Stimulated activated CD8-positive, alpha-beta memory T cell treated with anti-CD3 and anti-CD28 coated beads, Interleukin-12 subunit alpha, Interleukin-12 subunit beta, amount 100 ng/mL, for 24 hours (primary cell): ENCODE measurements around the gene FRAS1.
"Not testable (repeated sequence)": the region's sequence is repeated elsewhere in the genome, so short reads cannot be mapped to it uniquely, and the experiment has no call there.

ENCODE experiments used
- DNase-seq: peaks from one replicate; pipeline ENCODE4 v3.0.0-alpha.2; 2020; ENCODE audit errors: extremely low read depth

FRAS1 gene

GRCh38 chr4:78325271-78326157, 268.4 kb downstream of the FRAS1 start:
- no peak for DNase-seq

DNA sequence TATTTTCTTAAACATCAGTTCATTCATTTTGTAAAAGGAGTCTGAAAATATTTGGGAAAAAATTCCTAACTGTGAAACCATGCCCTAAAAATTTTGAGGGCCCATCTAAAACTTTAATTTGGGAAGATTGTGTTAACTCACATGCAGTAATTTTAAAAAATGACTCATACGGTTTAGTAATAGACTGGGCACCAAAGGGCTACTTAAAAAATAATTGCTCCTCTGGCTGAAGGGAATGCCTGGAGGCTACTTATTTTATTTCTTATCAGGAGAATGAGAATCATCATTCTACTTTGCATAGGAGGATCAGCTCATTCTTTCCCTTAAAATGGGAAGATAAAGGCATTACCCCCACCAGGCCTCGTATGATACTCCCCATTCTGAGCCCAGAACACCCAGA, 271.5 kb downstream of the FRAS1 start:
- DNase-seq = not testable (repeated sequence)

DNA sequence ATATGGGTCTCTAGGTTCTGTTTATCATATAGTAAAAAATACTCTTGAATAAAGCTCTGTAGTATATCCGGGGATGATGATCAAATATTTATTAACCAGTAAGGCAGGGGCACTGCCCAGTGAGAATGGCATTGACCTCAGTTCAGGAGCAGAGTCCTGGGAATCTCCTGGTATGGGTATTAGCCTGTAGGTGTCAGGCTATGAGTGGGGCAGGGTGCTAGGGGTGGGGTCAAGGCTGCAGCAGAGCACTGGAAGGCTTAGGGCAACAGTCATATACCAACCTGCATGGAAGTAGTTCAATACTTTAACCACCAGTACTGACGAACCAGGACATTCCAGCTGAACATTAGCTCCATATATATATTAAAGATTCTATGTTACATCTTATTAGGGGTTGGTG, 274.1 kb downstream of the FRAS1 start:
- no peak for DNase-seq

DNA sequence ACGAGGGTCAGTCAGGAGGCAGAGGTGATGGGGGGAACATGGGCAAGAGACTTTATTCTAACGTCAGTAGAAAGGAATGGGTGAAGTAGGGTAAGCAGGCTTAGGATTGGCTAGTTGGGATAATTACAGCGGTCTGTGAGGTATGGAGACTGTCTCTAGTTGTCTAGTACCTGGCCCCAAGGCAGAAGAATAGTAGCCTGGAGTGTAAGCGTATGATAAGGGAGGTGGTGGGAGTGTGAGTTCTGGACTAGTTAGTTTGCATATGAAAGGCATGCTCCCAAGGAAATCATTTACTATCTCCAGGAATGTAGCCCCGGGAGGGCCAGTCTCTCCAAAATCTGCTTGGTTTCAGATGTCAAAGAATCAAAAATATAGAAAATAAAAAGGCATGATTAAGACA, 274.8 kb downstream of the FRAS1 start:
- DNase-seq = no peak

DNA sequence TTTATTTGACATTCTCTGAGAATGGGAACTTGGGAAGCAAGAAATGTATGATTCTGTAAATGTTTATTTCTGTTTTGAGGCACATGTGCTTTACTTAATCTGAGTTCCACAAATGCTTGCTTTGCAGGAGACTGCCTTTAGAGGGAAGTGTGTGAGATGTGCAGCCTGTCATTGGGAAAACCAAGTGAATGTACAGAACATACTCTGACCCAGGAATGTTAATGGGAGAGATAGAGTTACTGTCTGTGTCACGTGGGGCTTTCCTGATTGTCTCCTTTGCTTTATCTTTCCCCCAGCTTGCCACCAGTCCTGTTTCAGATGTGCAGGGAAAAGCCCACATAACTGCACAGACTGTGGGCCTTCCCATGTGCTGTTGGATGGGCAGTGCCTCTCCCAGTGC, 275.9 kb downstream of the FRAS1 start:
- no peak for DNase-seq

DNA sequence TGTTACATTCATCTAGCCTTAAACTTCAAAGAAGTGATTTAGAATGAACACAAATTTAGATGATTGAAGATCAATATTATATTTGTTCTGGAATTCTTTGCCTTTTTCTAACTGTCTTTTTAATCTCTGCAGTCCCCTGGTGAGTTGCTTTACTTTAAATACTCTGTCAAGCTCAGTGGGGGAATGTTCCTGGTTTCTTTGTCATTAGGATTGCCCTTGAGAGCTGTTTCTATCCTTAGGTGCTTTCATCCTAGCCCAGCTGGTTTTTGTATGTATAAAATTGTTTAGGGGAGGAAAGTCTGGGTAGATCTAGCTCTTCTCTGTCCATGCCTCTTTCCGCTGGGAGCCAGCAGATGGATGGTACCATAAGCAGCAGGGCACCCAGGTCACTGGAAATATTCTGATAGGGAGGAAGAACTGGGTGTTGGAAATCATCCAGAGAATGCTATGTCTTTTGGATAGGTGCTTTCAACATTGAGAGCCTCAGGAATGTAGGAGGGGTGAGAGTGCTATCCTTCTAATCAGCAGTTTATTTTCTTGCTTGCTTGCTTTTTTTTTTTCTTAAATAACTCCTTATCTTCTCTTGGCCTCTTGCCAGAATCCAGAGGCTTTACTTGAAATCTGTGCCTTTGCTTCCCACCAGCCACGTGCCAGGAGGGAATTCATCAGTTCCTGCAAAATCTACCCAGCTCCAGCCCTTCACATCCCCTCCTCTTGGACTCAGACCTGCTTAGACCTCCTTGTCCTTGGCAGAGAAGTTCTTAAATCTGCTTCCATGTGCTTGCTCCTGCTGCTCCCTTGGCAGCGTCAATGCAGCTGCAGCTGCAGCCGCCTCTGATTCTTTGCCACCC, 279.2 kb downstream of the FRAS1 start:
- DNase-seq = no peak

DNA sequence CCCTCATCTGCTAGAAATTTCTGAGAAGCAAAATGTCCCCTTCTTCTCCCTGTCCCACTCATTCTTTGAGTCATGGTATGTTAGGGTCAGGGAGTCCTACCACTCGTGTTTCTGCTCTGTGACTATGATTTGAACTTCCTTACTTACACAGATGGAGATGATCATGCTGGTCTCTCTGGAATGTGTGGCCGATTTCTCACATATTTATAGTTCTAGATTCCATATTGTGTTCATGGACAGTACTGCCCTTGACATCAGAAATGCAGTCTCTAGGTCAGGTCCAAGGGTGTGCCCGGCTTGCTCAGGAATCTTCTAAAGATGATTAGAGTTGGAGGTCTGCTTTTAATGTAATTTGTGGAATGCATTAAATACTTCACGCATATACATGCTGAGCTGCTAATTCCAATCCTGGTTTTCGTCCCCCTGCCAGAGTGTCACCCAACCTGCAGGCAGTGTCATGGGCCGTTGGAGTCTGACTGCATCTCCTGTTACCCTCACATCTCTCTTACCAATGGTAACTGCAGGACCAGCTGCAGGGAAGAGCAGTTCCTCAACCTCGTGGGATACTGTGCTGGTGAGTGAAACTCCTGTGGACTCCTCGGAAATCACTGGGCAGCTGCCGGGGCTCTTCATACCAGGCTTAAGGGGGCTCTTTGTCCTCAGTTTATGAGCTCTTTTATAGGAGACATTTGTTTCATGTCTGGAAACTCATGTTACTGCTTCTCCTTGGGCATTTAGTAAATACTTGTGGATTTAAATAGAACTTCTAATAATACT, 280.3 kb downstream of the FRAS1 start:
- no peak for DNase-seq

DNA sequence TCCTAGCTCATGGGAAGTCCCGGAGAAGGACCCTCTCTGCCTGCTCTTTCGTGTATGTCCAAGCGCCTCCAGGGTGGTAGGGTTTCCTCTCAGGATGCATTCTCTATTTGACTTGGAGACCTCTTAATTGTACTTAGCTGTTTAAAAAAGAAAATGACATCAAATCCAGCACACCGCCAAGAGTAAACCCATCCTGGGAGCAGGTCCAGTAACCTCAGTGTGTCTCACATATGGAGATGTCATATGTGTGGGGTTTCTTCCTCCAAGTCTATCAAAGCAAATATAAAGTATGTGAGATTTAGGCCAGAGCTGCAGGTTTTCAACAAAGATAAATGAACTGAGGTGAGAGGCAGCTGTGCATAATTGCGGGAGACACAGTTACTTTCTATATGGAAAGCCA, 285.0 kb downstream of the FRAS1 start:
- no peak for DNase-seq

DNA sequence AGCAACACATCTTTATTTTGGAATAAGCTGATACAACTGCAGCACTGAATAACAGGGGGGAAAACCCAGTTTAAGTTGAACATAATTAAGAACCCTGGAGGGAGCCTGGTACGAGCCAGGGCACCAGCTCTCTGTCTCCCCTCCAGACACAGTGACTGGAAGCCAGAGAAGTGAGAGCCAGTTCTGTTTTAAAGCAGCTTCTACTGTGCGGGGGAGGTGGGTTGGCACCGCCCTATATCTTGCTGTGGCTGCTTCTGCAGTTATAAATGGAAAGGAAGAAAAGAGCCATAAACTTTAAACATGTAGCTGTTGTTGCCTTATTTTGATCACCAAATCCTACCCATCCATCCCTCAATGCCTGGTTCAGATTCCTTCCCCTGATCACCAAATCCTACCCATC, 286.6 kb downstream of the FRAS1 start:
- DNase-seq = no peak

GRCh38 chr4:78345237-78345636, 288.1 kb downstream of the FRAS1 start:
- DNase-seq = no peak

DNA sequence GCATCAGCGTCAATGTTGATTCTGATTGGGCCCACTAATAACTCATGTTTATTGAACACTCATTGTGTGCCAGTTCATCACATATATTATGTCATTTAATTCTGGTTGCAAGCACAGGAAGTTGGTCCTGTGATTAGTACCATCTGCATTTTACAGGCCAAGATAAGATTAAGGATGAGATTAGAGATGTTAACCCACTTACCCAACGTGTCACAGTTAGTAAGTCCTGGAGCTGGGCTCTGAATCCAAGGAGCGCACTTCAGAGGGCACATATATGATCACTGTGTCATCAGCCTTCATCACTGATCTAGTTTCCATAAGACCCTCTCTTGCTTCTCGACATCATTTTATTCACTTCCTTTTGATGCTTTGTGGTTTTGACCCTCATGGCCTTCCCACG, 289.1 kb downstream of the FRAS1 start:
- no peak for DNase-seq

DNA sequence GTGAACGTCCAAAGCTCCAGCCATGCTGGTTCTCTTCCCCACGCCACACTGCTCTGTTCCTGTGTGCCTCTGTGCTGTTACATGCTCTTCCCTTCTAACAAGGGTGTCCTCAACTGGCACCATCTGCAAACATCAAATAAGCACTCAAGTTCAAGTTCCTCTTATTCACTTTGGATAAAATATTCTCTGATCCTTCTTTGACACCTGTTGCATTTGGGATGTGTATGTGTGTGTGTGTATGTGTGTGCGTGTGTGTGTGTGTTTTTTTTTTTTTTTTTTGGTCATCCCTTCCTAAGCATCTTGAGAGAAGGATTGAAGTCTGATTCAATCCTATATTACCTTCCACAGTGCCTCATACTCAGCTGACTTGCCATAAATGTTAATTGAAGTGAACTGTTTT, 290.4 kb downstream of the FRAS1 start:
- no peak for DNase-seq

- DNase-seq = no peak
Measured at GRCh38 chr4:78353921-78354320, 296.8 kb downstream of the FRAS1 start.

DNA sequence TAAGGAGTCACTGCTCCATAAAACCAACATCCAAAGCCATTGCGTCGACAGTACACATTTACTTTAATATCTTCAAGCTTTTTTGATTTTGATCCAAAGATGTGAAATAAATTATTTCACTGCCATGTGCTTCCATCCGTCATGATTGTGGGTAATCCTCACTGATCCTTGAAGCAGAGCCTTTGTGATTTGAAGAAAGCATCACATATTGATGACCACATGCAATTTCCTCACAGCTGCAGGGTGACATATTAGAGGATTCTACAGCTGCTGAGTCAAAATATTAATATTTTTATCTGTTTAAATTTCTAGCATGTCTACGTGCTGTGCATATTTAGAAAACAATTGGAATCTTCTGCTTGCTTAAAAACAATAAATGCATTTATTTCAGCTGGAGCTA, 297.7 kb downstream of the FRAS1 start:
- no peak for DNase-seq

- DNase-seq = no peak
Measured at GRCh38 chr4:78355306-78355705, 298.2 kb downstream of the FRAS1 start.

DNA sequence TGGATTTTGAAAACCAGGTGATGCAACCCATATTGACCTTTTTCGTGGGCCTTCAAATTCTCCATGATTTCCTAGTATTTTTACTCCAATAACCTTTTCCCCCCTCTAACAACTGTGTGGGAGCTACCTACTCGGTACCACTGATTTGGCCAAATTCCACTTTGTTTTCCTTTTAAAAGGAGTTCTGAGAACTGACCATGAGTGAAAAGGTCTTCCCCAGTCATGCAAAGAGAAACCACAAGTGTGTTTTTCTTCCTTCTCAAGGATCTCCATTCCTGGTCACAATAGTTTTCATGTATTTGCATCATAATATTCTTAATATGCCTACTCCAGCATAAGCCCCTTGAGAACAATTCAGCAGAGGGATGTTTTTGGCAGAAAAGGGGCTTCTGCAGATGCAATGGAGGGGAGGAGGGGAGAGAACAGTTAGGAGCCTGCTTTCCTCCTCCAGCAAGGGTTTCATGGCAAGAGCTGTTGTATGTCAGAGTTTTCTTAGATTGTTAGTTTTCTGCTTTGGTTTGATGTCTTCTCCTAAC, 299.2 kb downstream of the FRAS1 start:
- DNase-seq = no peak

DNA sequence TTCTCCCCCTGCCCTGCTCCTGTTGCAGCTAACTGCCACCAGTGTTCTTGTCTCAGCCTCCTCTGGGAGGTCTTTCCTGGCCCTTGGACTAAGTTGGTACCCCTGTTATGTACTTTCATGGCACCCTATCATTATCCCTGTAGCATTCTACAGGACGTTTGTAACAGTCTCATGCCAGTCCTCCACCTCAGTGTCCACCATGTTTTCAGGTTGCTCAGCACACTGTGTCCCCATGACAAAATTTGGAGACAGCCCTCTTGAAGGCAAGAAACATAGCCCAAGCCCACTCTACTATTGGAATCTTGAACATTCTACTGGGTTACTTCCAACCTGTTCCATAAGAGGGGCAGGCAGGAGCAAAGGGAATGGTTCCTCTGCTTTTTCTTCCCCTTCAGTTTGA, 300.0 kb downstream of the FRAS1 start:
- no peak for DNase-seq

GRCh38 chr4:78360466-78360865, 303.3 kb downstream of the FRAS1 start:
- DNase-seq = no peak

DNA sequence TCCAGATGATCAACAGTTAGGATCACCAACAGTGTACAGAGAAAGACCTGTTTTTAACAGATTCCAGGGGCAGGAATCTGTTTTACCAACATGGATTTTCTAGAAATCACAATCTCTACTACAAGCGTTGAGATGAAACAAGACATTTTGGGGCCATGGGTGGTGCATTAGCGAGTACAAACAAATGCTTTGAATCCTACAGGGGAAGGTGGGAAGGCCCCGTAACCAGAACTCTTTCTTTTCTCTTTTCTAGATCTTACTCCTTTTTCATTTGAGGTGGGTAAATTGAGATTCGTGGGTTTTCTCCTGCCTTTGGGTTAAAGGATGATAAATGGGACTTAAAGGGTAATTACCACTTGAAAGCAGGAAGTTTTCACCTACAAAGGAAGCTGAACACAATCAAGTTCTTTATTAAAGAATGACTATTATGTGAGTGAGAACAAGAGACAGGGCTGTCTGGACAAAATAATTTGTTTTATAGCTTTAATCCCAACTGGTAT, 304.5 kb downstream of the FRAS1 start:
- no peak for DNase-seq

DNA sequence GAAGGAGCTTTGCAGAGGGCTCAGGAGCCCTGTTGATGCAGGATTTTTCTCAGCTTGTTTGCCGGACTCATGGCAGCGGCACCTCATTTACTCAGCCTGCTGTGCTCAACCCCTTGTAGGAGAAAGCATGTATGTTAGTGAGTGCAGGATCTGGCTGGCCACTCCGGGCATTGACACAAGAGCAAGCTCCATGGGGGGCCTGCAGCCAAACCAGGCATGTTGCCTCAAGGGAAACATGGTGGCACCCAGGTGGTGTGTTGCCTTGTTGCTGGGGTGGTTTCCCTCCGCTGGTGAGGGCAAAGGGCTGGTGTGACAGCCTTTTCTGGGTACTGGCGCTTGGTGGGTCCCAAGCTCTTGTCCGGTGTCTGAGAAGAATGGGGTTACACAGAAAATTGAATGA, 305.2 kb downstream of the FRAS1 start:
- no peak for DNase-seq

- DNase-seq = no peak
Measured at GRCh38 chr4:78363031-78363570, 306.0 kb downstream of the FRAS1 start.
